GM23338 (cell line): ENCODE results near the gene CLSTN2. TPM values are rescaled to one million over a fixed set of nuclear protein-coding genes. Genes with fewer than 3 reads are reported as not detected.
A peak's percentile ranks its signal among the peaks of the same experiment; 100 is the strongest.

ENCODE experiments used
- ATAC-seq: fragments of 200-7000 bp; cut with Tn5 transposase; 3 replicates; pipeline ENCODE4 v1.9.1; 2020
- DNase-seq: peaks from one replicate; pipeline ENCODE4 v3.0.0-alpha.2; 2015; ENCODE audit warnings: low spot score
- H2AFZ ChIP-seq: fragments of 200-600 bp; sonication (generic); 2 replicates; pipeline ENCODE4 v1.8.0; 2016; ENCODE audit warnings: antibody characterized with exemption, mild to moderate bottlenecking, moderate library complexity
- H3F3A ChIP-seq: fragments of 200-600 bp; sonication (generic); replicated peaks from 2 replicates; pipeline ENCODE4 v1.8.0; 2017; ENCODE audit warnings: antibody characterized with exemption, mixed run types, low read depth
- H3K27ac ChIP-seq: fragments of 200-600 bp; sonication (generic); 2 replicates; pipeline ENCODE4 v1.6.1; 2016; ENCODE audit warnings: low read depth
- H3K27me3 ChIP-seq: fragments of 200-600 bp; sonication (generic); 2 replicates; pipeline ENCODE4 v1.8.0; 2016; ENCODE audit warnings: mild to moderate bottlenecking, mixed run types, moderate library complexity; ENCODE audit not compliant: insufficient read depth
- H3K36me3 ChIP-seq: fragments of 200-600 bp; sonication (generic); 2 replicates; pipeline ENCODE4 v1.8.0; 2016; ENCODE audit warnings: mild to moderate bottlenecking; ENCODE audit not compliant: insufficient read depth
- H3K4me1 ChIP-seq: fragments of 200-600 bp; sonication (generic); 2 replicates; pipeline ENCODE4 v1.8.0; 2016; ENCODE audit warnings: mild to moderate bottlenecking, moderate library complexity; ENCODE audit not compliant: insufficient read depth
- H3K4me2 ChIP-seq: fragments of 200-600 bp; sonication (generic); 2 replicates; pipeline ENCODE4 v1.7.1; 2017; ENCODE audit warnings: mixed run types
- H3K4me3 ChIP-seq: fragments of 200-600 bp; sonication (generic); 2 replicates; pipeline ENCODE4 v1.6.1; 2016; ENCODE audit warnings: mixed run types
- H3K79me2 ChIP-seq: fragments of 200-600 bp; sonication (generic); replicated peaks from 2 replicates; pipeline ENCODE4 v1.8.0; 2017; ENCODE audit warnings: mild to moderate bottlenecking; ENCODE audit not compliant: insufficient read depth
- H3K9me2 ChIP-seq: fragments of 200-600 bp; sonication (generic); 2 replicates; pipeline ENCODE4 v1.8.0; 2017; ENCODE audit not compliant: insufficient read depth
- H4K20me1 ChIP-seq: fragments of 200-600 bp; sonication (generic); replicated peaks from 2 replicates; pipeline ENCODE4 v1.8.0; 2017; ENCODE audit warnings: mild to moderate bottlenecking; ENCODE audit not compliant: insufficient read depth
- H3K27ac Mint-ChIP-seq: 2 replicates; pipeline ENCODE4 v1.8.0; 2020; ENCODE audit warnings: inconsistent platforms, mild to moderate bottlenecking, moderate library complexity, mixed read lengths
- H3K27me3 Mint-ChIP-seq: 3 replicates; pipeline ENCODE4 v1.8.0; 2022; ENCODE audit warnings: low read depth, mild to moderate bottlenecking, moderate library complexity, mixed read lengths, inconsistent platforms; ENCODE audit not compliant: insufficient read depth, poor library complexity
- H3K36me3 Mint-ChIP-seq: 3 replicates; pipeline ENCODE4 v1.8.0; 2021; ENCODE audit warnings: low read depth, mild to moderate bottlenecking, inconsistent platforms, moderate library complexity, mixed read lengths
- H3K4me1 Mint-ChIP-seq: 3 replicates; pipeline ENCODE4 v1.8.0; 2020; ENCODE audit warnings: mild to moderate bottlenecking, inconsistent platforms, mixed read lengths
- H3K4me3 Mint-ChIP-seq: 3 replicates; pipeline ENCODE4 v1.8.0; 2021; ENCODE audit warnings: moderate library complexity, mild to moderate bottlenecking, inconsistent platforms, mixed read lengths
- H3K9me3 Mint-ChIP-seq: 3 replicates; pipeline ENCODE4 v1.8.0; 2020; ENCODE audit warnings: moderate library complexity, mild to moderate bottlenecking, inconsistent platforms, mixed read lengths
- CREB1 ChIP-seq: fragments of 250-450 bp; sonication (Bioruptor Pico); IDR thresholded peaks from 2 replicates; pipeline ENCODE4 v1.5.0; 2020; ENCODE audit warnings: low read depth, mild to moderate bottlenecking, moderate library complexity
- ETS1 ChIP-seq: IDR thresholded peaks from 2 replicates; pipeline ENCODE4 v1.6.1; 2016; ENCODE audit warnings: antibody characterized with exemption
- EZH2 ChIP-seq: fragments of 200-600 bp; sonication (generic); IDR thresholded peaks from one replicate; pipeline ENCODE4 v1.8.0; 2017; ENCODE audit warnings: antibody characterized with exemption, mild to moderate bottlenecking, low read depth; ENCODE audit not compliant: unreplicated experiment
- EZH2phosphoT487 ChIP-seq: fragments of 200-600 bp; sonication (generic); IDR thresholded peaks from one replicate; pipeline ENCODE4 v1.8.1; 2018; ENCODE audit warnings: antibody characterized with exemption; ENCODE audit not compliant: unreplicated experiment
- JUNB ChIP-seq: IDR thresholded peaks from one replicate; pipeline ENCODE4 v1.6.1; 2016; ENCODE audit warnings: antibody characterized with exemption; ENCODE audit not compliant: unreplicated experiment
- NANOG ChIP-seq: IDR thresholded peaks from 2 replicates; pipeline ENCODE4 v1.6.1; 2016; ENCODE audit warnings: antibody characterized with exemption, borderline replicate concordance
- POLR2AphosphoS5 ChIP-seq: IDR thresholded peaks from 2 replicates; pipeline ENCODE4 v1.6.1; 2016; ENCODE audit warnings: antibody characterized with exemption, low read depth
- STAT1 ChIP-seq: IDR thresholded peaks from one replicate; pipeline ENCODE4 v1.6.1; 2016; ENCODE audit warnings: antibody characterized with exemption; ENCODE audit not compliant: unreplicated experiment
- ZNF331 ChIP-seq: fragments of 250-450 bp; sonication (Bioruptor Pico); IDR thresholded peaks from 2 replicates; pipeline ENCODE4 v1.5.0; 2020; ENCODE audit warnings: low read depth, mild to moderate bottlenecking, moderate library complexity
- ZNF462 ChIP-seq: fragments of 250-450 bp; sonication (Bioruptor Pico); IDR thresholded peaks from 2 replicates; pipeline ENCODE4 v1.5.0; 2020; ENCODE audit warnings: mild to moderate bottlenecking, moderate library complexity
- polyA plus RNA-seq: library from polyadenylated mRNA; unstranded; fragments of >200 nt; fragmentation: Nextera tagmentation; extraction: Ambion mirVana; gene quantifications from 2 replicates; pipeline ENCODE4 v1.2.1, GENCODE V29; 2016
- total RNA-seq: library from RNA; depleted of rRNA; stranded (reverse); fragments of >200 nt; shearing (Covaris generic); gene quantifications from 2 replicates; pipeline ENCODE4 v1.2.3, GENCODE V29; 2014
- TF ChIP-seq, protein P1 (sequence below), 2 experiments: fragments of 200-600 bp in 1 of 2; sonication (generic) in 1 of 2; conservative IDR thresholded peaks; 2 replicates each; pipeline versions ENCODE4 v1.5.1 to v1.6.1; 2016 to 2017; ENCODE audit warnings: antibody characterized with exemption in 2 of 2, low read depth in 2 of 2, mild to moderate bottlenecking in 2 of 2, moderate library complexity in 1 of 2
- TF ChIP-seq, protein P2 (sequence below): IDR thresholded peaks from one replicate; pipeline ENCODE4 v1.6.1; 2018; ENCODE audit warnings: antibody characterized with exemption; ENCODE audit not compliant: unreplicated experiment

CLSTN2 gene
- total and polyA plus RNA-seq, 2 experiments from 2014 or later: 0.11 to 0.83 TPM

- TF ChIP-seq ETS1: no peak
- no peak for TF ChIP-seq JUNB
- TF ChIP-seq POLR2AphosphoS5: no peak
- TF ChIP-seq, protein P1, sequence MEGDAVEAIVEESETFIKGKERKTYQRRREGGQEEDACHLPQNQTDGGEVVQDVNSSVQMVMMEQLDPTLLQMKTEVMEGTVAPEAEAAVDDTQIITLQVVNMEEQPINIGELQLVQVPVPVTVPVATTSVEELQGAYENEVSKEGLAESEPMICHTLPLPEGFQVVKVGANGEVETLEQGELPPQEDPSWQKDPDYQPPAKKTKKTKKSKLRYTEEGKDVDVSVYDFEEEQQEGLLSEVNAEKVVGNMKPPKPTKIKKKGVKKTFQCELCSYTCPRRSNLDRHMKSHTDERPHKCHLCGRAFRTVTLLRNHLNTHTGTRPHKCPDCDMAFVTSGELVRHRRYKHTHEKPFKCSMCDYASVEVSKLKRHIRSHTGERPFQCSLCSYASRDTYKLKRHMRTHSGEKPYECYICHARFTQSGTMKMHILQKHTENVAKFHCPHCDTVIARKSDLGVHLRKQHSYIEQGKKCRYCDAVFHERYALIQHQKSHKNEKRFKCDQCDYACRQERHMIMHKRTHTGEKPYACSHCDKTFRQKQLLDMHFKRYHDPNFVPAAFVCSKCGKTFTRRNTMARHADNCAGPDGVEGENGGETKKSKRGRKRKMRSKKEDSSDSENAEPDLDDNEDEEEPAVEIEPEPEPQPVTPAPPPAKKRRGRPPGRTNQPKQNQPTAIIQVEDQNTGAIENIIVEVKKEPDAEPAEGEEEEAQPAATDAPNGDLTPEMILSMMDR (conservative IDR thresholded peaks at IDR 0.05; ENCODE audit: low read depth in 2 of 2): no peak
- TF ChIP-seq EZH2phosphoT487: no peak
Measured at GRCh38 chr3:140152851-140153639, 218.1 kb downstream of the CLSTN2 start (continued).

GRCh38 chr3:140153736-140154135, 218.8 kb downstream of the CLSTN2 start:
- Mint-ChIP-seq H3K4me3 (no peak overlapping the region), H3K9me3 (no peaks in the 10 kb centered on the region), H3K4me1 (no peaks in the 10 kb centered on the region), H3K27me3 (no peaks in the 10 kb centered on the region), H3K36me3 (no peaks in the 10 kb centered on the region), H3K27ac (no peak overlapping the region)
- Histone ChIP-seq H3K4me3 (no peak overlapping the region), H2AFZ (peak overlapping the region; percentile 38; the same call in 1 of the 2 replicates), H3K4me2 (no peak overlapping the region), H3K36me3 (no peaks in the 10 kb centered on the region), H3F3A (no peaks in the 10 kb centered on the region), H3K9me2 (peaks cover 21% of the 10 kb centered on the region), H3K27me3 (no peaks in the 10 kb centered on the region), H3K79me2 (no peaks in the 10 kb centered on the region), H3K4me1 (peaks cover 4% of the 10 kb centered on the region), H3K27ac (no peak overlapping the region), H4K20me1 (no peaks in the 10 kb centered on the region)
- no peak for ATAC-seq
- no peak for DNase-seq
- no peak for TF ChIP-seq STAT1
- no peak for TF ChIP-seq EZH2
- no peak for TF ChIP-seq CREB1
- TF ChIP-seq NANOG: no peak
- TF ChIP-seq EZH2phosphoT487: no peak
- TF ChIP-seq, protein P2, sequence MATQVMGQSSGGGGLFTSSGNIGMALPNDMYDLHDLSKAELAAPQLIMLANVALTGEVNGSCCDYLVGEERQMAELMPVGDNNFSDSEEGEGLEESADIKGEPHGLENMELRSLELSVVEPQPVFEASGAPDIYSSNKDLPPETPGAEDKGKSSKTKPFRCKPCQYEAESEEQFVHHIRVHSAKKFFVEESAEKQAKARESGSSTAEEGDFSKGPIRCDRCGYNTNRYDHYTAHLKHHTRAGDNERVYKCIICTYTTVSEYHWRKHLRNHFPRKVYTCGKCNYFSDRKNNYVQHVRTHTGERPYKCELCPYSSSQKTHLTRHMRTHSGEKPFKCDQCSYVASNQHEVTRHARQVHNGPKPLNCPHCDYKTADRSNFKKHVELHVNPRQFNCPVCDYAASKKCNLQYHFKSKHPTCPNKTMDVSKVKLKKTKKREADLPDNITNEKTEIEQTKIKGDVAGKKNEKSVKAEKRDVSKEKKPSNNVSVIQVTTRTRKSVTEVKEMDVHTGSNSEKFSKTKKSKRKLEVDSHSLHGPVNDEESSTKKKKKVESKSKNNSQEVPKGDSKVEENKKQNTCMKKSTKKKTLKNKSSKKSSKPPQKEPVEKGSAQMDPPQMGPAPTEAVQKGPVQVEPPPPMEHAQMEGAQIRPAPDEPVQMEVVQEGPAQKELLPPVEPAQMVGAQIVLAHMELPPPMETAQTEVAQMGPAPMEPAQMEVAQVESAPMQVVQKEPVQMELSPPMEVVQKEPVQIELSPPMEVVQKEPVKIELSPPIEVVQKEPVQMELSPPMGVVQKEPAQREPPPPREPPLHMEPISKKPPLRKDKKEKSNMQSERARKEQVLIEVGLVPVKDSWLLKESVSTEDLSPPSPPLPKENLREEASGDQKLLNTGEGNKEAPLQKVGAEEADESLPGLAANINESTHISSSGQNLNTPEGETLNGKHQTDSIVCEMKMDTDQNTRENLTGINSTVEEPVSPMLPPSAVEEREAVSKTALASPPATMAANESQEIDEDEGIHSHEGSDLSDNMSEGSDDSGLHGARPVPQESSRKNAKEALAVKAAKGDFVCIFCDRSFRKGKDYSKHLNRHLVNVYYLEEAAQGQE: no peak
- no peak for TF ChIP-seq ZNF462 (CRISPR knock-in tag)
- no peak for TF ChIP-seq POLR2AphosphoS5
- TF ChIP-seq ZNF331 (CRISPR knock-in tag): no peak
